Measurements from ENCODE around the gene FGF14.

FGF14 gene

DNA sequence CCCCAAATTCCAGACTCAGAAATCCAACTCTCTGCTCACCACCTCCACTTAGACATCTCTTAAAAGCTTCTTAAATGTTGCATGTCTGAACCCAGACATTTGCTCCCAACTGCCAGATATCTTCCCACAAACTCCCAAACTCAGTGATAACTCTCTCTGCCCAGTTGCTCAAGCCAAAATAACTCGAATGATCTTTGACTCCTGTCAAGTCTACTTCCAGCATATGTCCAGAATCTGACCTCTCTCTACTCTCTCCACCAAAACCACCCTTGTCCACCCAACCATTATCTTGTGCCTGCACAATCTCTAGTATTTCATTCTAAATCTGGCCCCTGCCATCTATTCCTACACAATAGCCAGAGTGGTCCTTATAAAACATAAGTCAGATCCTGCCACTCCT lies 99.3 kb downstream of the FGF14 start:
- no peak for DNase-seq

DNA sequence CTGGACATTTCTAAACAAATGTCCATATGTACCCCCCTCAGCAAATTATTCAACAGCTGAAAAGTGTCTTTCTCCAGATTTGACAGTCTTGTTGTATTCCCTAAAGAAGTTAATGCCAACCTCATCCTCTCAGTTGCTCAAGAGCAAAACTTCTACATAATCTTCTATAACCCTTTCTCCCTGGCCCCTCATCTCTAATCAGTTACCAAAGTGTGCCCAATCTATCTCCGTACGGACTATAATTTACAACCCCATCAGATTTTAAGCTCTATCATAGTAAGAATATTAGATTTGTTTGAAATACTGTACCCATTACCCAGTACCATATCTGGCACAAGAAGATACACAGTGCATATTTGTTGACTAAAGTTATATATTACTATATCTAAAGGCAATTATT lies 101.5 kb downstream of the FGF14 start:
- no peak for DNase-seq

DNA sequence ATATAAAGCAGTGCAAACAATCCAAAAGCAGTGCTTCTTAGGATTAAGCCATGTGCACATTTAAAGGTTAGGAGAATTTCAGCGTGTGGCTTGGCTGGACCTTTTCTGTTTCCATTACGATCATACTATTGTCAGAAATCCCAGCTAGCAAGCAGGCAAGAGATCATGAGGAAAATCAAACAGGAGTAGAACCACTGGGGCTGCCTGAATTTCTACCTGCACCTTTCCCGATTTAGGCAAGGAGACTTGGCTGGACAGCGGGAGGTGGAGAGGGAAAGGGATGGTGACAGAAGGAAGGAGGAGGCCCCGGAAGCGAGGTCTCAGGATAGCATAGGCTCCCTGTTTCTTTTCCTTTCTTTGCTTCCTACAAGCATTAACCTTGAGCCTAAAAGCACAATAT lies 102.5 kb downstream of the FGF14 start:
- DNase-seq, result no peak

DNA sequence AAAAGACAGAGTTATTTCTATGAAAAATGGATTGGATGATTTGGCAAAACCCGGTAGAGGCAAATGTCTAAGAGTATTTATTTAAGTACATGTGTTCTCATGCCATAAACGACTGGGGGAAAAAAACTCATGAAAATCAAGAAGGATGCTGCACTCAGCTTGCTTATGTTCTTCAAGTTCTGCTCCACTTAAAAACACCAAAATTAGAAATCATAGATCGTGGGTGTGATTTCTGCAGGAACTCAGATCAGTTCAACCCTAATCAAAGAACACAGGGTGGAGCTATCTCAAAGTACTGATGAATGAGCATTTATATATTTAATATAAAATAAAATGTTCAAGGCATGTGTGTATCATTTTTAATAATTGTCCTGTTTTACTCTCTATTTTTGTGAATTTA lies 103.8 kb downstream of the FGF14 start:
- no peak for DNase-seq

DNA sequence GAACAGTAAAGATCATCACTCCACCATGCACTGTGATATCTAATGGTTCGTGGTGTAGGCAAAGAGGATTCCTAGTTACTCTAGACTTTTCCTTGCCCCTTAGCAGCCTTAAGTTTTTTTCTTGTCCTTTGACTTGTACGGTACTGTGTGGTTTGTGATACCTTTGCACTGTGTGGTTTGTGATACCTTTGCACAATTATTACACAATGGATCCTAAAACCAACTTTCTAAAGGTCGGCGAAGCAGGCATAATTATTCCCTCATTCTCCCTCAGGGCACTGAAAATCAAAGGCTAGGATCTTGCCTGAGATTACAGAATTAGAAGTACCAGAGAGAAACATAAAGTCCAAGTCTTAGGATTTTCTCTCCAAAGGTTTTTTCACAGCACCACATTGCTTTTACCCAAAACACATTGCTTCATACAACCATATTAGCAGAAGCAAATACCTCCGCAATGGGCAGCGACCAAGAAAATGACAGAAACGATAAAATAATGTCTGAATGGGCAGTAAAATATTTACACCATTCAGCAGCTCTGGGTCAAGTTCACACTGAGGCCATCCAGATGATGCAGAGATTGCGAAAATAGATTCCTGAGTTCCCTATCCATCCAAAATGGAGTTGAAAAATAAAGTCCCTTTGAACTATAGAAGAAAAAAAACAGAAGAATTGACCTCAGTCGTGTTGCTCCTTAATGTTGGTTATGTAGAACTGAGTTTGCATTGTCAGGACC lies 106.4 kb downstream of the FGF14 start:
- no peak for DNase-seq

DNA sequence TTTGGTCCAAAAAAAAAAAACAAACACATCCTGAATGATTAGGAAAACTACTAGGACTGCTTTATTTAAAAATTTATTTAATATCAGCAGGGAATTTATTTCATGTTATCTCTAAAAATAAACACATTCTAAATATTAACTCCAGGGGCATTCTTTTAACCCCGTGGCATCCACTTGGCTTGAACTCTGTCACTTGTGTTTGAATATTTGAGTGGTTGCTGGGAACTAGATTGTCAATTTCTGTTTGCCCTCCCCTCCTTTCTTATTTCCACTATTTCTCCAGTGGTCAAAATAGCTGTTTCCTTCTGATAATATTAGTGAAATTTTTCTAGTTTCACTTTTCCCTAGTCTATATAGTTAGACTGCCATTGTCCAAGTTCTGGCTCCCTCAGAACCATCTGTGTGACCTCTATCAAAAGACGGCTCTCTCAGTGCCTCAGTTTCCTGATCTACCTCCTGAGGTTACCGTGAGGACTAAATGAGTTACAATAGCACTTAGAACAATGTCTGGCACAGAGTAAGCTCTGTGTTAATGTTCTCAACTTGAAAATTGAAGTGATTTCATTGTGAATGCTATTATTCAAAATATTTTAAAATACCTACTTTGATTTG lies 107.3 kb downstream of the FGF14 start:
- no peak for DNase-seq

GRCh38 chr13:102293723-102294122 lies 108.1 kb downstream of the FGF14 start:
- DNase-seq, result no peak

DNA sequence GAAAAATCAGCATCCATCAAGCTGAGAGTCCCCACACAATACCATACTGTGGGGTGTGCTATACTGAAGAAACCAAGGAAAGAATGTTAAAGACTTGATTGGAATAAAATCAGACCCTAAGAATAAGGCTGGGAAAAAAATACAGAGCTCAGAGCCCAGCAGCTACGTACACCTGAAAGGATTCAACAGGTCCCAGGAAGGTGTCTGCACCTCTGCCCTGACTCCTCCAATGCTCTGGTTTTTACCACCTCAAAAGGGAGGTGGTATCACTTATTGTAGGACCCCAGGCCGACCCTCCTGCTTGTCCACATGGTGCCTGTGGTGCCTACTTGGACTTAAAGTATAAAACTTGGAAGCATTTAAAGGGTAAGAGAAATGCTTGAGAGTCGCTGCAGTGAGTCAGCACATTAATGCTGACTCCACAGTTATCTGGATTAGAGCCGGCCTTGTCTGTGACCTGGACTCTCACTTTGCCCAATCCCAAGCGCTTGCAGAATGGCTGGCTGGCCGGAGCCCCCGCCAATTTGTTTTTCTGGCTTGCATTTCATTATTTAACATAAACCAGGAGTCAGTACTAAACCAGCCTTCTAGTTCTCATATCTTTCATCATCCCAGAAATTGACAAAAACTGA lies 110.1 kb downstream of the FGF14 start:
- no peak for DNase-seq

DNA sequence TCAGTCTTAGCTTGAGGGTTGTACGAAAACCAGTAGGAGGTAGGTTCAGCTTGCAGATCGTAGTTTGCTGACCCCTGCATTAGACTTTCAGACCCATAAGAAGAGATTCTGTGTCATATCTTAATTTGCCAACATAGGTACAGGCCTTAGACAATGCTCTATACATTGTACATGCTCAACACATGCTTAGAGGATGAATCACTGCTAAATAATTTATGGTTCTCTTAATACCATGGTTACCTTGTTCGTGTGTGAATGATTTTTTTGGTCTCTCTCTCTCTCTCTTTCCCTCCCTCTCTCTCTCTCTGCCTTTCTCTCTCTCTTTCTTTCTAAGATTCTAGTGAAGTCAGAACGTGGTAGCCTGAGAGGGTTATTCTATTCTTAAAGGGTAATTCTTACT lies 112.2 kb downstream of the FGF14 start:
- DNase-seq, result no peak

DNA sequence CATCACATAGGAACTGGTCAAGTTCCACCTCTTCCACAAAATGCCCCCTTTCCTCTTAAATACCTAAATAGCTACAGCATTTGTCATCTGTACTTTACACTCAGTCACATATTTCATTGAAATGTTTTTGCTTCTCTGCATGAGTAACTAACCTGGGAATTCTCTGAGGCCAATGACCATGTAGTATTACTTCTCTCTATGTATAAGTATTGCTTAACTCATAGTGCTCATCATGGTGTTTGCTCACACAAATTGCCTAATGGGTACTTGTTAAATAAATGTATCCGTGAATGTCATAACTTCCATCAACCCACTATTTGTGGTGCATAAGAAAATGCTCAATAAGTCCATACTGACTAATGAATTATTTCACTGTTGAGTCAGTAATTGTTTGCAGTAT lies 115.5 kb downstream of the FGF14 start:
- no peak for DNase-seq

GRCh38 chr13:102280366-102280765 lies 121.5 kb downstream of the FGF14 start:
- no peak for DNase-seq

DNA sequence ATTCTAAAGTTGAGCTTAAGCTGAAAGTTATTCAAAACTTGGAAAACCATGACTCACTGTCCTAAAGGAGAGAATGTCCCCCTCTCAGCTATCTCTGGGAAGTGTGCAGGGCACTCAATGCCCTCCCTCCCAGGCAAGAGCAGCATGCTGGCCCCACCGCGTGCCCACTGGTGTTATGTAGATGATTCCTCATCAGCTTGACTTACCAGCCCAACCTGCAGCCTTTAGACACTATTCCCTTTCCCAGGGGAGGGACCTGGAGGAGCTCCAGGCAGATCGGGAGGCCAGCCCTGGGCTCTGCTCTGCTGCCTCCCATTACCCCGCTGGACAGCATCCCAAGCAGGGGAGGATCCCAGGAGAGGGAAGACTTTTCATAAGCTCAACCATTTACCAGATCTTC lies 124.6 kb downstream of the FGF14 start:
- no peak for DNase-seq

GRCh38 chr13:102276404-102276803 lies 125.4 kb downstream of the FGF14 start:
- DNase-seq, result no peak

DNA sequence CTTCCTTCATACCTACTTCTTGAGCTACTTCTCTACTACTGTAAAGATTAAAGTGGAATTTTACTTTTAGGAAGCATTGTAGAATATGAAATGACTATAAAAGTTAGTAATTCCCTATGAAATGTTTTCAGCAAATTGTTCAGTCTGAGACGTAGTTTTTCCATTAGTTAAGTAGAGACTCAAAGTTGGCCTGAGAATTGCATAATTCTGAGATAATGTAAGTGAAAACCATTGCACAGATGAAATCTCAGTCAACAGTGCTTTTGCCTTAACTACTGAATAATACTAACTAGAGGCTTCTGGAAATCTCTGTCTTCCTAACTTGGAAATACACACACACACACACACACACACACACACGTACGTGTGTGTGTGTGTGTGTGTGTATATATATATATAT lies 125.9 kb downstream of the FGF14 start:
- no peak for DNase-seq

GRCh38 chr13:102273111-102273510 lies 128.7 kb downstream of the FGF14 start:
- no peak for DNase-seq

DNA sequence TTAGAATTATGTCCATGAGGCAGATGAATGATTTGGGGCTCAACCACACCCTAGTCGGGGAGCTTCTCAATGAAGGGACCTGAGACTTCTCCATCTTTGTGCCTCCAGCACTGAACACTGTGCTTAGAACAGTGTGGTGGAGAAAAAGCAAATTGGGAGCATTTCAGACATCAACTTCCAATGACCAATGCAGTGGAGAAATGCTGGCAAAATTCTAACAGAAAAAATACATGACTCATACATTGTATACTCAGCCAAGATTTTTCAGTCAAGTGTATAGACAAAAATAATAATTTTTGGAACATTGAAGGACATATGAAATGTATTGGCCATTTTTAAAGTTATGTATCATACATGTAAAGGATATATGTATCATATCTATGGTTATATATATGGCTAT lies 134.7 kb downstream of the FGF14 start:
- DNase-seq, result no peak

DNA sequence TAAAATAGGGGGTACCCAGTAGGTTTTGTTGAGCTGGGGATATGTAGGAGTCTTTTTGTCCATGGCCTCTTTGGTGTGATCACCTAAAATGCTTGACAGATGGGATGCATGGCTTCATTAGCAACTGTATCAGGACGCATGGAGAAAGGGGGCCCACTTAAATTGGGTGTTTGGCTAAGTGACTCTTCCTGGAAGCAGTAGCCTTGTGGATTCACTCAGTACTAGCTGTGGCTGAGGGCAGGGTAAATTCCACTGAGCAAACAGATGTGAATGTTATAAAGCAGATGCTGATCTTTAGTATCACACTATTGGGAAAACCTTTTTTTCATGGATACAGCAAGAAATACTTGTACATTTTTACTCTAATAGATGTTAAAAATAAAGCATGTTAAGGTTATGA lies 140.0 kb downstream of the FGF14 start:
- no peak for DNase-seq

DNA sequence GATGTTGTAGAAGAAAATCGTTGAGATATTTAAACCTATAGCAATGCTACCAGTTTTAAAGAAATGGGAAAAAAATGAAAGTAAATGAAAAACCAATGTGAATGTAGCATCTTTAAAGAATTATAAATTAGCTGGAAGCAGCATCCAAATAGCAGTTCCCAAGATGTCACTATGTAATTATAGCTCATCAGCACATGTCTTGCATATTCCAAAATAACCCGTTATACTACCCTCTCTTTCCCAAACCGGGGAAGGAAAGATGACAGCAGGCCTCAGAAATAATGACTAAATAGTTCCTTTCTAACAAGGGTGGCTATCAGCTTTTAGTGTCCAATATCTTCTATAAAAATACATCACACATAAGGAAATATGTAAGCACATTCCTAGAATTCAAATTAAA lies 140.5 kb downstream of the FGF14 start:
- DNase-seq, result no peak

DNA sequence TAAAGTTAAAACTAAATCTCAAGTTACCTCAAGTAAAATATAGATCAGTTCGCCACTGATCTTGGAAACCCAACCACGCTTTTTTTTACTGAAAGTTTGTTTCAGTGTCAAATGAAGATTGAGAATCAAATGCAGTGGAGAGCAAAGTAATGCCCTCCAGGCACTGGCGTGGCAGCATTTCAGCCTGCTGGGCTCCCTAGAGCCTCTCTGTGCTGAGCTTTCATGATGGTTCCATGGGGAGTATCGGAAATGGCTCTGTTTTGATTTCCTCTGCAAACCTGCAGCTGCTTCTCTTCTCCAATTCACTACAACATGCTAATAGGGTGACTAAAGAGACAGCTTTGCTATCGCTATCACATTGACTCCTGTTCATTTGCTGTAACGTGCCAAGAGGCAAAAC lies 141.6 kb downstream of the FGF14 start:
- DNase-seq, result no peak

DNA sequence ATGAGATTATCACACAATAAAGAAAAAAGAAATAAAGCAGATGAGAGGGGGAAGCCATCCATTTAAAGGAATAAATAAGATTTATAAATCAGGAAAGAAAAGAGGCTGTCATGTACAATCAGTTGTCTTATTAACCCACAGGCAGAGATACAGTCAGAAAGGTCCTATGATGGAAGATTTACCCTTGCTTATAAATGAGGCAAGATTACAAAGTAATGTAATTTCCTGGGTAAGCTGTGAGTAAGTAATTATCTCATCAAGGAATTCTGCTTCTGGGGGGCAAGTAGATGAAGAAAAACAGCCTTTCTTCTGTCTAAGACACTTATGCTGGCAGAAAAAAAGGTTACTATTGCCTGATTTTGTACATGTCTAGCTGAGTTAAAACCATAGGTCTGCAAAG lies 146.4 kb downstream of the FGF14 start:
- no peak for DNase-seq

GRCh38 chr13:102251817-102252216 lies 150.0 kb downstream of the FGF14 start:
- DNase-seq, result no peak

GRCh38 chr13:102250448-102250847 lies 151.4 kb downstream of the FGF14 start:
- DNase-seq, result no peak

GRCh38 chr13:102244607-102245227 lies 157.1 kb downstream of the FGF14 start:
- DNase-seq, result no peak

DNA sequence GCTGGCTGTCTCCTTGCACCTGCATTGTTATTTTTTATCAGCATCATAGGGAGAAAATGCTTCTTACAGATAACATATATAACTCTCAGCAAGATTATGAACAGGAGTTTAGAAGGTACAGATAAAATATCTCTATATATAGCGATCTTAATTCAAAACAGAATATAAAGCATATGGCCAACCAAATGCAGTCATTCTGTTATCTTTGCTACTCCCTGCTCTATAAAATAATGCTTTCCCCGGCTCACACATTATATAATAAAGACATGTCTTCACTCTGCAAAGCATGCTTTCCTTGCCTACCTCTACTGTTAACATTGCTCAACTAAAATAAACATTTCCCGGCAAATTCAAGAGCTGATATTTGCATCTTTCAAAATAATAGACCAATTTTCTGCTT lies 161.7 kb downstream of the FGF14 start:
- DNase-seq, result no peak
